Mononuclear cell (primary cell): ENCODE measurements around the gene RPL7A. TPM values are rescaled to one million over a fixed set of nuclear protein-coding genes. Genes with fewer than 3 reads are reported as not detected.

Experiments used
- H3K27me3 ChIP-seq: 2 replicates; pipeline ENCODE4 v1.6.0; 2011; ENCODE audit warnings: low read length, control low read depth; ENCODE audit not compliant: insufficient read depth
- H3K4me1 ChIP-seq: 2 replicates; pipeline ENCODE4 v1.5.1; 2011; ENCODE audit warnings: mild to moderate bottlenecking, low read length, control low read depth; ENCODE audit not compliant: insufficient read depth
- H3K4me3 ChIP-seq: 2 replicates; pipeline ENCODE4 v1.5.1; 2011; ENCODE audit warnings: mild to moderate bottlenecking, low read length, moderate library complexity
- H3K9me3 ChIP-seq: 2 replicates; pipeline ENCODE4 v1.5.1; 2011; ENCODE audit warnings: low read depth, mild to moderate bottlenecking, control low read depth, low read length
- total RNA-seq: library from RNA; depleted of rRNA; stranded (reverse); fragments of >200 nt; gene quantifications from one replicate; pipeline ENCODE4 v1.2.3, GENCODE V29; 2012

RPL7A gene
- total RNA-seq, 1 donor, result 2,463 TPM

DNA sequence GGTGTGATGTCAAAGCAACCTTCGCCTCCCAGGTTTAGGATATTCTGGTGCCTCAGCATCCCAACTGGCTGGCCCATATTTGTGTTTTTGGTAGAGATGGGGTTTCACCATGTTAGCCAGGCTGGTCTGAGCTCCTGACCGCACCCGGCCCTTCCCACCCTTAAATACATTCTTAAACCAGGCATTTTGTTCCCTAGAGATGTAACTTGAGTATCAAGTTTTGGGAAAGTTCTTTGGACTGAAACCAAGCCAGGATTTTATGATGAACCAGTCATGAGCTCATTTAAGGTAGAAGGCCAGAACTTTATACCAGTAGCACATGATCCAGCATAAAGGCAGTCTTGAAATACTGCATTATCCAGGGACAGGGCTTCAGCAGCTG lies 3.5 kb downstream of the RPL7A start:
- no peaks in the 10 kb centered on the region for H3K9me3 ChIP-seq
- H3K27me3 ChIP-seq, result no peaks in the 10 kb centered on the region
- H3K4me1 ChIP-seq, result peaks cover 33% of the 10 kb centered on the region
- H3K4me3 ChIP-seq, result no peak overlapping the region

DNA sequence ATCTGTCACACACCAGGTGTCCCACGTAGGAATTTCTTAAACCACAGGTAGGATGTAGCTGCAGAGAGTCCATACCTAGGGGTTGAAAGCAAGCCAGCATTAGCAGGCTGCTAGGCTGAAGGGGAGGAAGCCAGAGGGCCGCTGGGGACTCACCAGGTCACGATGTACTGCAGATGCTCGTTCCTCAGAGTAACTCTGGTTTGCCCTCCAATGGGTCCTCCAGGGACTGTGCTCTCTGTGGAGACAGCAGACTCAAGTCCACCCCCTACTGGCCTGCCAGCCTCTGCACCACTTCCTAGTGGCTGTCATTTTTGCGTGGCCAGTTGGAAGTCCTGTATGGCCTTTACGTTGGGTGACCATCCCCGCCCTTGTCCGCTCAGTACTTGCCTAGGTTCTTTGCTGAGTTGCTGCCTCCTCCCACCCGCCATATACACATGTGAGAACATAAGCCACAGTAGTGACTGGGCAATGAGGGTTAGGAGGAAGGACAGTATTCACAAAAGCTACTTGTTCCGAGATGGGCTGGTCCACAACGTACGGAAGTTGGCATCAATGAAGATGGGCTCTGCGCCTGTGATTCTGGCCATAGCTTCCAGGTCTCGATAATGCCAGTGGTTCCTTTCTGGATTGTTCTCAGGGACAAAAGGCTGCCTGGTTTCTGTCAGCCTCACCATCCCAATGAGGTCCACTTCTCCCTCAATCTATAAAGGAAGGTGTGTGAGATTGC lies 4.1 kb downstream of the RPL7A start:
- peaks cover 31% of the 10 kb centered on the region for H3K4me1 ChIP-seq
- no peaks in the 10 kb centered on the region for H3K9me3 ChIP-seq
- no peaks in the 10 kb centered on the region for H3K27me3 ChIP-seq
- H3K4me3 ChIP-seq, result no peak overlapping the region

DNA sequence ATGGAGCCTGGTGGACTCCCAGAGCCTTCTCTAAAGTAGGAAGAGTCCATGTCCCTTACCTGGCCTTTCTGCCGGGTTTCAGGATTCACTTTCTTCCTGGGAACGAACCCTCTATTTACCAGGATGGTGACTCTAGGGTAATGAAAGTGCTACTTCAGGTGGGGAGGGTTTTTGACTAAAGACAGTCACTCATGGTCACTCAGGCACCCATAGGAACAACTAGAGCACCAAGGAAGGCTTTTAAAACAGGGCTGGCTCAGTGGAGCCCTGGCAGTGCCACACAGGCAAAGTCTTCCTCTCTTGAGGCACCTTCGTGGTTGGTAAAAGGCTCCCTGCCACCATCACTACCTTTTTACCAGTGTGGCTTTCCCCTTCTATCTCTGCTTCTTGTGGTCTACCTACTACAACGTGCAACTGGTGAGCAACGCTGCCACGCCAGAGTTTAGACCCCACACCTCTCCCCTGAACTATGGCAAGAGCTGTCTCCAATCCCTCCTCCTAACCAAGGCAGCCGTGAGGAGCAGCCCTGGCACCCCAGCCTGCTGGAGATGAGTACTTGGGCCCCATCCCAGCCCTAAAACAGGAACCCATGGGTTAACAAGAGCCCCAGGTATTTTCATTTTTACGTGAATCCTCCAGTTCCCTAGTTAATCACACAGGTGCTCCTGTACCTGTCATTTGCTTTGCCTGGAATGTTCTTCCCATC lies 4.8 kb downstream of the RPL7A start:
- Histone ChIP-seq H3K27me3 (no peaks in the 10 kb centered on the region), H3K4me1 (peaks cover 35% of the 10 kb centered on the region), H3K4me3 (no peak overlapping the region), H3K9me3 (no peaks in the 10 kb centered on the region)

DNA sequence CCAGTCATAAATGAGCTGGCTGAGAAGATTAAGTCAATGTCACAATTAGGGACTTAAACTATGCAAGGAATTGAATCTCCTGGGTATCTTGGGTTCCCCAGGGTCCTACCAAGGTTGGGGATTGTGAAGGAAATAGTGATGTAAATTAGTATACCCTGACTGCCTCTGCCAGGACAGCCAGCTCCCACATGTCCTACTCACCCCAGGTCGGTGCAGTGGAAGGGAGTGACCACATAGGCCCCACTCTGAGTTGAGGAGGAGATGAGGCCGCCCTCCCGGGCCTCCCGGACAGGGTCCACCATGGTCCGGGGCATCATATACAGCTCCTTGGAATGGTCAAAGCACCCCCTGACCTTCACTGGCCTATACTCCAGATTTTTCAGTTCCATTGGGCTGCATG lies 5.5 kb downstream of the RPL7A start:
- peaks cover 38% of the 10 kb centered on the region for H3K4me1 ChIP-seq
- H3K9me3 ChIP-seq, result no peaks in the 10 kb centered on the region
- no peak overlapping the region for H3K4me3 ChIP-seq
- H3K27me3 ChIP-seq, result no peaks in the 10 kb centered on the region

DNA sequence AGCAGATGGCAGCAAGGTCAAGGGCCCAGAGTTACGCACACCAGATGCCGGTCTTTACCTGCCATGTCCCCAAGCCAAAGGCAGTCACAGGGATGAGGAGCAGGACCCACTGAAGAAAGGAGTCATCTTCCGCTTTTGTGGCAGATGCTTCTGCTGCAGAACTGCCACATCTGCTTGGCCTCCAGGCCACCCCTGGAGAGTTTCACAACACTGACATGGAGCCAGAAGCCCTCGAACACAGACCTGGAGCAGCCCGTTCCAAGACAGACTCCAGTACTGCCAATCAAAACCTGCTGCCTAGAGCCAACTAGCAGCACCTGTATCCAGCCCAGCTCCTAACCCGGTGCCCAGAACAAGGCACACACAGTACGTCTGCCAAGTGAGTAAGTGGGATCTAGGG lies 6.7 kb downstream of the RPL7A start:
- Histone ChIP-seq H3K4me1 (peaks cover 27% of the 10 kb centered on the region), H3K27me3 (no peaks in the 10 kb centered on the region), H3K9me3 (no peaks in the 10 kb centered on the region), H3K4me3 (no peak overlapping the region)

DNA sequence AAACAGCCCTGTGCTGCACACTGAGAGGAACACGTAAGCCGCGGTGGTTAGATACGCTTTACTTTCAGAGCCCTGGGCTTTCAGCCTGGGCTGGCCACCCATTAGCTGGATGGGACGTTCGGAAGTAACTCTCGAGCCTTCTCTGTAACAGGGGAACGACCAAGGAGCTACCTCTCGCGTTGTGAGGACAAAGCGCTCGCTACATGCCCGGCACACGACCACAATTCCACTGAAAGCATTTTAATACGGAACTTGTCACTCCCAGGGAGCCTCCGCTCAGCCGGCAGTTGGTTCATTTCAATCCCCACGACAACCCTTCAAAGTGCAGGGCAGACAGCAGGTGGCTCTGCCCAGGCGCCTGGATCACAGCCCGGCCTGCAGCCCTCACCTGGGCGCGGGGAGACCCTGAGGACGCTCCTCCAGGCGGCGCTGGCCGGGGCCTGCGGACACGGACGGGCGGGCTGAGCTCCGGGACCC lies 7.9 kb downstream of the RPL7A start:
- peaks cover 27% of the 10 kb centered on the region for H3K4me1 ChIP-seq
- no peaks in the 10 kb centered on the region for H3K9me3 ChIP-seq
- H3K27me3 ChIP-seq, result no peaks in the 10 kb centered on the region
- H3K4me3 ChIP-seq, result peak overlapping the region; percentile 68

DNA sequence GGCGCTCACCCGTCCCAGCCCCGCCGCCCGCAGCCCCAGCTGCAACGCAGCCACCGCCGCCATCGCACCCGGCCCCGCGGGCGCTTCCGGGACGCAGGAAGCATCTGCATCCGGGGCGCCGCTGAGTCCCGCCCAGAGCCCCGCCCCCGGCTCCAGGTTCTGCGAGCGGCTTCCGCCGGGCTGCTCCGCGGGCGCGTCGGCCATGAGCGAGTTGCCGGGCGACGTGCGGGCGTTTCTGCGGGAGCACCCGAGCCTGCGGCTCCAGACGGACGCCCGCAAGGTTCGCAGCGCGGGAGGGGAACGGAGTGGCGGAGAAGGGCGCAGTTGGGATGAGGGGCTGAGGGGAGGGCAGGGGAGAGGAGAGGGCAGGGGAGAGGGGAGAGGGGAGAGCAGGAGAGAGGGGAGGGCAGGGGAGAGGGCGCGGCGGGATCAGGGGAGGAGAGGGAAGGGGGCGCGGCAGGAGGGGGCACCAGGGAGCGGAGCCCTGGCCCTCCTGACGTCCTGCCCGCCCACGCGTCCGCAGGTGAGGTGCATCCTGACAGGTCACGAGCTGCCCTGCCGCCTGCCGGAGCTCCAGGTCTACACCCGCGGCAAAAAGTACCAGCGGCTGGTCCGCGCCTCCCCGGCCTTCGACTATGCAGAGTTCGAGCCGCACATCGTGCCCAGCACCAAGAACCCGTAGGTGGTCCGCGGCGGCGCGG lies 8.5 kb downstream of the RPL7A start, which contains the start of the genes SURF1 and SURF2:
SURF1 (minus strand) TSS at position 97 of the 701 bp plus-strand sequence; CDS start at position 63, 34 bp downstream.
SURF2 (plus strand) TSS at position 160 of the 701 bp plus-strand sequence; CDS start at position 203, 43 bp downstream.
- Histone ChIP-seq H3K4me1 (peaks cover 27% of the 10 kb centered on the region), H3K27me3 (no peaks in the 10 kb centered on the region), H3K9me3 (no peaks in the 10 kb centered on the region), H3K4me3 (peak within 1 kb of the TSS; percentile 68)

DNA sequence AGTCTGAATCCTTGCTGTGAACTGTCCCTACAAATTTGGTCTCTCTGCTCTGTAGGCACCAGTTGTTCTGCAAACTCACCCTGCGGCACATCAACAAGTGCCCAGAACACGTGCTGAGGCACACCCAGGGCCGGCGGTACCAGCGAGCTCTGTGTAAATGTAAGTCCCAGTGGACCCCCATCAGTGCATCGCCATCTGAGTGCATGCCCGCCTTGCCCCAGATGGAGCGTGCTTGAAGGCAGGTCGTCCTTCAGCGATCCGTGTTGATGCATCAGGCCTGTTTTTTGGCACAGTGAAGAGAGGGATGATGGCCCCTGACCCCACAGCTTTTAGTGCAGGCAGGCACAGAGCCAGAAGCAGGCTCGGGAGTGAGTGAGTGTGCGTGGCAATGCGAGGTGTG lies 9.6 kb downstream of the RPL7A start:
- H3K9me3 ChIP-seq, result no peaks in the 10 kb centered on the region
- H3K4me1 ChIP-seq, result peaks cover 27% of the 10 kb centered on the region
- no peaks in the 10 kb centered on the region for H3K27me3 ChIP-seq
- H3K4me3 ChIP-seq, result no peak overlapping the region

DNA sequence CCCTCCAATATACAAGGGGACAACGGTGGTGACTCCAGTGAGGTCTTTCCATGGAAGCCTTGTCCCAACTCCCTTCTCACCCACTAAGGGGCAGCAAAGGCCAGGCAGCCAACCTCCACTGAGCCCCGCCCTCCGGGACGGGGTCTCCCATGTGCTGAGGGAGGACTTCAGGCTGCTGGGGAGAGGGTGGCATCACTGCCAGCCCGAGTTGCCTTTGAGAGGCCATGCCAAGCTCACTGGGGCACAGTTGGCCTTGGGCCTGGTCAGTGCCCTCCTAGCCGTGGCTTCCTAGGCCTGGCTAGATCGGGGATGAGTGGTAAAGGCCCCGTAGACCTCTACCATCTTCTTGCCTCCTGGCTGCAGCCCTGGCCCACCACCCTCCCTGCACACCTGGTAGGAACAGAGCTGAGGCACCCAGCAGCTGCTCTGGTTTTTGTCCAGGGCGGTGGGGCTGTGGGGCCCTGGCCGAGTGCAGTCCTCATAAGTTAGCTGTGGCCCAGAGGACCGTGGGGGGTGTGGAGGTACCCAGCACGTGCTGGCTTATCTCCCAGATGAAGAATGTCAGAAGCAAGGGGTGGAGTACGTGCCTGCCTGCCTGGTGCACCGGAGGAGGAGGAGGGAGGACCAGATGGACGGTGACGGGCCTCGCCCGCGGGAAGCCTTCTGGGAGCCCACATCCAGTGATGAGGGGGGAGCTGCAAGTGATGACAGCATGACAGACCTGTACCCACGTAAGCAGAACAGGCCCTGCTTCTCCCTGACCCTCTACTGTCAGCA lies 11.6 kb downstream of the RPL7A start:
- Histone ChIP-seq H3K9me3 (no peaks in the 10 kb centered on the region), H3K27me3 (no peaks in the 10 kb centered on the region), H3K4me1 (peaks cover 27% of the 10 kb centered on the region), H3K4me3 (no peak overlapping the region)

DNA sequence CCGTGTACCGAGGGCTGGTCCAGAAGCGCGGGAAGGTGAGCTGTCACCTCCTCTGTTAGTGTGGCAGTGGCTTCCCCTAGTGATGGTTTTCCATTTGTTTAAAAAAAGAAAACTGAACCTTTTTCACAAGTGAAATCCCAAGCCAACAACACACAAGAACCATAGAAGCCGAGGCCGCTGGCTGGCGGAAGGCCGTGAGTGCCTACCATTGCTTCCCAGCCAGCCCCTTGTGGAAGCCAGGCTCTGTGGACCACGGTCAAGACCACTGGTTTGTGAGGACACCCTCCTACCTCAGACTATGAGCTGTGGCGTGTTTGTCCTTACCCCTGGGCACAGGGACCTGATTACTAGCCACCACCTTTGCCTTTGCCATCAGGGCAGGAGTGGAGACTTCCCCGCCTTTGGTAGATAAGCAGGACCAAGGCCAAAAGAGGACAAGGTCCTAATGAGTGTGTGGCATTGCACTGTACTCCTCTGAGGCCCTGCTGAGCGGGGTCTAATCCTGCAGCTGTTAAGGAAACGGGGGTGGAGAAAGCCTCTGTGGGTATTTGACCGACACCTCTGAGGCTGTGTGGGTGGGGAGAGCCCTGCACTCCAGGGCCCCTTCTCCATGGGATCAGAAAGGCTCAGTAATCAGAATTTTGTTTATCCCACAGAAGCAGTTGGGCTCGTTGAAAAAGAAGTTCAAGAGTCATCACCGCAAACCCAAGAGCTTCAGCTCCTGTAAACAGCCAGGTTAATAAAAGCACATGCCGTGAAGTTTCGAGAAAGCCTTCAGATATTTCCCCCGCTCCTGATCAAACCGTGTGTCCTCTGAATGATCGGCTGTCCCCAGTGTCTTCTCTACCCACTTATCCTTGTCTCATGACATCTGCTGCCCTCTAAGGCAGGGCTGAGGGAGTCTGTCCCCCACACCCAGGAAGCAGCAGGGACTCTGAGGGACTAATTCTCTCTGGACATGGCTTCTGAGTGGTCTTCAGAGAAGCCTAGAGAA lies 12.7 kb downstream of the RPL7A start:
- Histone ChIP-seq H3K4me3 (no peak overlapping the region), H3K9me3 (no peaks in the 10 kb centered on the region), H3K4me1 (peaks cover 17% of the 10 kb centered on the region), H3K27me3 (no peaks in the 10 kb centered on the region)

DNA sequence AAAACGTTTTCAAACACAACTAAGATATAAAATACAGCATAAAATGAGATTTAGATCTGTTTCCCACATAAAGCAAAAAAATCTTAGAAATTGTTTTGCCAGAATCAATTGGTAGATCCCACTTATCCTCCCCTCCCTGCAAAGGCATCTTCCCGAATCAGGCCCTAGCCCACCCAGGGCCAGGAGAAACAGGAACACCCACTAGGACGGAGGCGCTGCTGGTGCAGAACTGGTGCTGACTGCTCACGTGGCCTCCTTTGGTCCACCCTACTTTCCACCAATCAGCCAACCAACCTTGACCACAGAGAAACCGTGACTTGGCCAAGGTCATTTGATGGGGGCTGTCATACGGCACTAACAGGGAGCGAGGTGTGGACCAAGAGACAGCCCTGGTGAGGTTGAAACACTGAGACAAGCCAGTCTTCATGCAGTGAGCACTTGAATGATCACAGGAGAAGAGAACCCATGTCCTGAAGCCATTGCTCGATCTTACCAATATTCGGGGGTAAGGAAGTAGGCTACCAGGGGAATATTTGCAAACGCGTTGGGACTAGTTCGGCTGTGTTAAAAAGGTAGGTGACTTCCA lies 13.6 kb downstream of the RPL7A start:
- H3K4me1 ChIP-seq, result peaks cover 14% of the 10 kb centered on the region
- no peaks in the 10 kb centered on the region for H3K9me3 ChIP-seq
- no peaks in the 10 kb centered on the region for H3K27me3 ChIP-seq
- H3K4me3 ChIP-seq, result no peak overlapping the region

DNA sequence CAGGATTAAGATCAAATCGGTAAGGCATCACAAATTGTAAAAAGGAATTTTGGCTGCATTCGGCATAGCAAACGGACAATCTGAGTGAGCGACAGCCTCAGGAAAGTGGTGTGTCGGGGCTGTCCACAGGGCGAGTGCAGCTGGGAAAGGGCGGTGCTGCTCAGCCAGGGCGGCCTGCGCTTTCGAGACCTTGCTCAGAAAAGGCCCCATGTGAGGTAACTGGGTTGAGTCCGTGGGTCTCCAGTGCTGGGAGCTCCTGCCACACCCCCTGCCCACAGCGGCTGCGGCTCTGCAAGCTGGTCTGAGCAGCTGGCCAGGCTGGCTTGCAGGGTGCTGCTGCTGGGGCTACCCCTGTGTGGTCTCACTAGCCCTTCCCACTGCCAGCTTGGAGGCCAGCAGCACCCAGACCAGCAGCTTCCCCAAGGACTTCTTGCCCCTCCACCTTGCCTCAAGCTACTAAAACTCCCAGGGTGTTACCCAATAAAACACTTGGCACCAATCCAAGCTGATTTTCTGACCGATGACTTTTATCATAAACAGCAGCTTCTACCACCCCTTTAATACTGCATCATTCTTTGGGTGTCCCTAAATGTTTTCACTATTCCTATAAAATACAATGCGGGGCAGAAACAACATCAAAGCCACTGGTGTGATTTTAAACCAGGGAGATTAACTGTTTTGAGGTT lies 14.5 kb downstream of the RPL7A start:
- Histone ChIP-seq H3K4me3 (no peak overlapping the region), H3K27me3 (no peaks in the 10 kb centered on the region), H3K4me1 (peaks cover 5% of the 10 kb centered on the region), H3K9me3 (no peaks in the 10 kb centered on the region)

DNA sequence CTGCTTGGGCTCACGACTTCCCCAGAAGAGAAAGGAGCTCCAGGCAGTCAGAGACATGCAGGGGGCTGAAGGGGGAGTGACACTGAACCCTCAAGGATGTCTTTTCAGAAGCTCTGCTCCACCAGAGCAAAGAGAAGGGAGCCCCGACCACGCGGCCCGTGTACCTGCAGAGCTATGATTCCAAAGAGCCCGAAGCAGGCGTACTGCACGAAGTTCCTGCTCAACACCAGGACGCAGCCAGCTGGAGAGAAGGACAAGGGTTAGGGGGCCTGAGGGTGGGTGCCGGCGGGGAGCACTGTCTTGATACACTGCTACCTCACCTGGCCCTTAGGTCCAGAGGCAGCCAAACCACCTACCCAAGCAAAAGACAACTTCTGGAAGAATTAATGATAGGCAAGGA lies 18.4 kb downstream of the RPL7A start:
- no peak overlapping the region for H3K4me3 ChIP-seq
- H3K4me1 ChIP-seq, result peaks cover 37% of the 10 kb centered on the region
- H3K9me3 ChIP-seq, result no peaks in the 10 kb centered on the region
- H3K27me3 ChIP-seq, result no peaks in the 10 kb centered on the region
